ENCODE measurements around the gene INPP5A. TPM values are rescaled to one million over a fixed set of nuclear protein-coding genes. Genes with fewer than 3 reads are reported as not detected.
A peak's percentile ranks its signal among the peaks of the same experiment; 100 is the strongest.
"Not testable (repeated sequence)": the region's sequence is repeated elsewhere in the genome, so short reads cannot be mapped to it uniquely, and the experiment has no call there.

Gene INPP5A
- total and polyA plus RNA-seq, 11 donors: 38.6 to 179 (median 102) TPM

DNA sequence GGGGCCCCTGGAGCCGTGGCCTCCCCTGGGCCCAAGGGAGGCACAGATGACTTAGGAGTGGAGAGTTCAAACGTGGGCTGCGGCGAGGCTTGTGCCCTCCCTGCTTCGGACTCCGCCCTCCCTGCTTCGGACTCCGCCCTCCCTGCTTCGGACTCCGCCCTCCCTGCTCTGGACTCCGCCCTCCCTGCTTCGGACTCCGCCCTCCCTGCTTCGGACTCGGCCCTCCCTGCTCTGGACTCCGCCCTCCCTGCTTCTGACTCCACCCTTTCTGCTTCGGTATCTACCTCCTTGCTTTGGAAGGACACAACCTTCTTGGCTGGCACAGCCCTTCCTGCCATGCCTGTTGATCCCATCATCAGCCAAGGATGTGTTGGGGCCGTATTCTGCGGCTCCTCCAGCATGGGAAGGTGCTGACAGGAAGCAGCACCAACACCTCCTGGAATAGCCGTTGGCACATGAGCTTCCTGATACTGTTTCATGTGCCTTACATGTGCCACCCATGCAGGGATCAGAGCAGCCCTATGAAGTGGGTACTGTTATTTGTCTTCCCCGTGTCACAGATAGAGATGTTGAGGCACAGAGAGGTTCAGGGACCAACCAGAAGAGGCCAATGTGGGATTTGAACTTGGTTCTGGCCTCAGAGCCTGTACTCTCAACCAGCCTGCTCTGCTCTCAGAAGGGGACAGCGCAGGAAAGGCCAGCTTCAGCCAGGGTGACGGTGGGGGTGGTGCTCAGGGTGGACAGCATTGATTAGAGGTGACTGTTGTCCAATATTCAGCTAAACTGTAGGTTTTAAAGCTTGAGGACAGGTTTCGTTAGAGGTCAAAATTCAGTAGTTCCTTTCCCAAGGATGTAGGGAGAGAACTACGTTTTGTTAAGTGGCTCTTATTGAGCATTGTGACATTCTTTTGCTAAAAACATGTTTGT lies 133.9 kb downstream of the INPP5A start:
- Histone ChIP-seq H3K27ac (no peak overlapping the region), H3K36me3 (no peaks in the 10 kb centered on the region), H3K27me3 (no peaks in the 10 kb centered on the region), H3K9me3 (no peaks in the 10 kb centered on the region), H3K4me1 (peaks cover 0 to 17% (median 0%) of the 10 kb centered on the region in 12 donors), H3K4me3 (no peak overlapping the region)
- DNase-seq (peak in 3 of 5 donors; percentile 24 to 66 (median 64)), ATAC-seq (peak; percentile 79 to 94 (median 86))
- TF ChIP-seq, protein P1, sequence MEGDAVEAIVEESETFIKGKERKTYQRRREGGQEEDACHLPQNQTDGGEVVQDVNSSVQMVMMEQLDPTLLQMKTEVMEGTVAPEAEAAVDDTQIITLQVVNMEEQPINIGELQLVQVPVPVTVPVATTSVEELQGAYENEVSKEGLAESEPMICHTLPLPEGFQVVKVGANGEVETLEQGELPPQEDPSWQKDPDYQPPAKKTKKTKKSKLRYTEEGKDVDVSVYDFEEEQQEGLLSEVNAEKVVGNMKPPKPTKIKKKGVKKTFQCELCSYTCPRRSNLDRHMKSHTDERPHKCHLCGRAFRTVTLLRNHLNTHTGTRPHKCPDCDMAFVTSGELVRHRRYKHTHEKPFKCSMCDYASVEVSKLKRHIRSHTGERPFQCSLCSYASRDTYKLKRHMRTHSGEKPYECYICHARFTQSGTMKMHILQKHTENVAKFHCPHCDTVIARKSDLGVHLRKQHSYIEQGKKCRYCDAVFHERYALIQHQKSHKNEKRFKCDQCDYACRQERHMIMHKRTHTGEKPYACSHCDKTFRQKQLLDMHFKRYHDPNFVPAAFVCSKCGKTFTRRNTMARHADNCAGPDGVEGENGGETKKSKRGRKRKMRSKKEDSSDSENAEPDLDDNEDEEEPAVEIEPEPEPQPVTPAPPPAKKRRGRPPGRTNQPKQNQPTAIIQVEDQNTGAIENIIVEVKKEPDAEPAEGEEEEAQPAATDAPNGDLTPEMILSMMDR (IDR thresholded peaks at IDR 0.05): no peak
- TF ChIP-seq POLR2A (IDR thresholded peaks at IDR 0.05): no peak
- 79 to 87% (median 84%) methylated on average over 25 of the region's 25 CpGs for WGBS, 4 donors
- intact Hi-C loops (cut with DNase I): no loop called here

DNA sequence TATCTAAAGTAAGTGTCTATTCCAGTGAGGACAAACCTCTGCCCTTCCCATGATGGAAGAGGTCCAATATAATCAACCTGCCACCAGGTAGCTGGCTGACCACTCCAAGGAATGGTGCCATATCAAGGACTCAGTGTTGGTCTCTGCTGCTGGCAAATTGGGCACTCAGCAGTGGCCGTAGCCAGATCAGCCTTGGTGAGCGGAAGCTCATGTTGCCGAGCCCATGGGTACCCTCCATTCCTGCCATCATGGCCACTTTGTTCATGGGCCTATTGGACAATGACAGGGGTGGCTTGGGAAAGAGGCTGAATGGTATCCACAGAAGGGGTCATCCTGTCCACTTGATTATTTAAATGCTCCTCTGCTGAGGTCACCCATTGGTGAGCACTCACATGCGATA lies 136.2 kb downstream of the INPP5A start:
- ATAC-seq; H3K27me3 ChIP-seq; H3K4me3 ChIP-seq; H3K9me3 ChIP-seq; intact Hi-C loops (cut with DNase I); H3K36me3 ChIP-seq; H3K27ac ChIP-seq: not testable (repeated sequence)
- WGBS, 4 donors: 97 to 100% (median 99%) methylated on average over 2 to 4 of the region's 4 CpGs
- peak in 1 of 5 donors; percentile 7 for DNase-seq
- H3K4me1 ChIP-seq: peaks cover 0 to 17% (median 0%) of the 10 kb centered on the region in 12 donors

DNA sequence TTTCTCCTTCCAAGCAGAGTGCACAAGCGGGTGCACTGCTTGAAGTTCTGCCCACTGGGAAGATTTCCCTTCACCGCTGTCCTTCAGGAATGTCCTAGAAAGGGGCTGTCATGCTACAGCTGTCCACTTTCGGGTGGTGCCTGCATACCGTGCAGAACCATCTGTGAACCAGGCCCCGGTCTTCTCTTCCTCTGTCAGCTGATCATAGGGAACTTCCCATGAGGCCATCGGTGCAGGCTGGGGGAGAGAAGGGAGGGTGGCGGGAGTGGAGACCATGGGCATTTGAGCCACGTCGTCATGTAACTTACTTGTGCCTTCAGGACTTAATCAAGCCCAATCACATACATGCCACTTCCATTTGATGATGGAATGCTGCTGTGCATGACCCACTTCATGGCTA lies 136.7 kb downstream of the INPP5A start:
- H3K27me3 ChIP-seq: no peaks in the 10 kb centered on the region
- ATAC-seq (no peak), DNase-seq (peak in 1 of 5 donors; percentile 6)
- no peak overlapping the region for H3K27ac ChIP-seq
- WGBS, 4 donors: 86 to 97% (median 94%) methylated on average over 6 to 9 of the region's 9 CpGs
- no peaks in the 10 kb centered on the region for H3K9me3 ChIP-seq
- H3K4me1 ChIP-seq: peaks cover 0 to 15% (median 0%) of the 10 kb centered on the region in 12 donors
- no peak overlapping the region for H3K4me3 ChIP-seq
- TF ChIP-seq POLR2A (IDR thresholded peaks at IDR 0.05): no peak
- TF ChIP-seq, protein P1 (IDR thresholded peaks at IDR 0.05): no peak
- intact Hi-C loops (cut with DNase I): no loop called here
- H3K36me3 ChIP-seq: peaks cover 0 to 3% (median 0%) of the 10 kb centered on the region in 9 donors

DNA sequence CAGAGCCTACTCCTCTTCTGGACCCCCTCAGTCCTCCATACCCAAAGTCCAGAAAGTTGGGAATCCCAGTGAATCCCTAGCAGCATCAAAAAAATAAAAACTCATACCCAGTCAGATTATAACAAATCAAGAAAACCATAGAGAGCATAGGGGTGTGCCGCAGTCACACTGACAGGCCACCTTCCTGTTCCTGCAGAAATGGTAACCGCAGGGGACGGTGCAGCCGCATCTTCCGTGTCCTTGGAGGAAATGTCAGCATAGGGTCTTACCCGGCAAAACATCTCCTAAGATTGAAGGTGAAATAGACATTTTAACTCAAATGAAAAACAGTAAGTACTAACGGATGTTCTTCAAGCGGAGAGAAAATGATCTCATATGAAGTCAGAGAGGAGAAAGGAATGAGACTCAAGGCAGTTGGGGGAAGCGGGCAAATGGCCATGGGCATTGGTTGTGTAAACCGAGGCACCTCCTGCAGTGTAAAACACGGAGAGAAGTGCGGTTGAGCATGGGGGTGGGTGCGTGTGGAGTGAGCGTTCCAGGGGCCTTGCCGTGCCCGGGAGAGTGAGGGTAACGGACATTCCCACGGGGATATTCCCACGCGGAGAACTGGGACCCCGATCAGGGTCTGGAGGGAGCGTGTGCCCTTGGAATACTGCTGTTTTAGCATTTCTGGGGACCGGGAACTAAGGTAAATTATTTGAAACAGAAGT lies 137.6 kb downstream of the INPP5A start:
- TF ChIP-seq, protein P1 (IDR thresholded peaks at IDR 0.05): no peak
- no peak for TF ChIP-seq POLR2A (IDR thresholded peaks at IDR 0.05)
- H3K4me1 ChIP-seq: peaks cover 0 to 10% (median 0%) of the 10 kb centered on the region in 12 donors
- no peaks in the 10 kb centered on the region for H3K27me3 ChIP-seq
- no peak overlapping the region for H3K4me3 ChIP-seq
- H3K9me3 ChIP-seq: no peaks in the 10 kb centered on the region
- no peak overlapping the region for H3K27ac ChIP-seq
- intact Hi-C loops (cut with DNase I): no loop called here
- H3K36me3 ChIP-seq: peaks cover 0 to 3% (median 0%) of the 10 kb centered on the region in 9 donors
- DNase-seq: peak in 1 of 5 donors; percentile 4
- ATAC-seq: no peak
- 92 to 94% (median 94%) methylated on average over 23 of the region's 23 CpGs for WGBS, 4 donors
